Stimulated activated naive B cell treated with anti-CD40 and anti-IgM and Interleukin-4, amounts not matched to agents 10 μg/mL and 1 μg/mL and 100 μg/mL, for 72 hours (primary cell): ENCODE data around the gene ABCB1.
"Not testable (repeated sequence)": the region's sequence is repeated elsewhere in the genome, so short reads cannot be mapped to it uniquely, and the experiment has no call there.

ENCODE experiments used
- ATAC-seq, 2 donors: fragments of 150-1000 bp; cut with Tn5 transposase; replicated peaks; 2 replicates each; pipeline ENCODE4 v1.10.0; 2021; ENCODE audit warnings: moderate library complexity in 1 of 2
- DNase-seq: peaks from one replicate; pipeline ENCODE4 v3.0.0; 2021
- H3K27ac Mint-ChIP-seq: one replicate; pipeline ENCODE4 v1.8.0; 2022; ENCODE audit warnings: mild to moderate bottlenecking, mixed read lengths
- H3K27me3 Mint-ChIP-seq, 2 donors: one replicate each; pipeline ENCODE4 v1.8.0; 2022; ENCODE audit warnings: mixed read lengths in 2 of 2
- H3K36me3 Mint-ChIP-seq, 2 donors: one replicate each; pipeline ENCODE4 v1.8.0; 2022; ENCODE audit warnings: mixed read lengths in 2 of 2, mild to moderate bottlenecking in 1 of 2
- H3K4me1 Mint-ChIP-seq, 2 donors: one replicate each; pipeline ENCODE4 v1.8.0; 2022; ENCODE audit warnings: mixed read lengths in 2 of 2, mild to moderate bottlenecking in 1 of 2
- H3K4me3 Mint-ChIP-seq, 2 donors: one replicate each; pipeline ENCODE4 v1.8.0; 2022; ENCODE audit warnings: mild to moderate bottlenecking in 2 of 2, mixed read lengths in 2 of 2, moderate library complexity in 1 of 2
- H3K9me3 Mint-ChIP-seq, 2 donors: one replicate each; pipeline ENCODE4 v1.8.0; 2022; ENCODE audit warnings: mixed read lengths in 2 of 2, mild to moderate bottlenecking in 1 of 2

ABCB1 gene

GRCh38 chr7:87460444-87460843 lies 140.2 kb downstream of the ABCB1 start:
- not testable (repeated sequence) for H3K4me1 Mint-ChIP-seq, H3K4me3 Mint-ChIP-seq, H3K27ac Mint-ChIP-seq, H3K9me3 Mint-ChIP-seq, ATAC-seq, DNase-seq, H3K27me3 Mint-ChIP-seq
- H3K36me3 Mint-ChIP-seq, result peaks cover 20 to 38% of the 10 kb centered on the region in 2 donors

GRCh38 chr7:87459941-87460340 lies 140.7 kb downstream of the ABCB1 start:
- H3K27me3 Mint-ChIP-seq, result no peaks in the 10 kb centered on the region
- no peak for ATAC-seq
- no peak overlapping the region for H3K27ac Mint-ChIP-seq
- peaks cover 6 to 7% of the 10 kb centered on the region in 2 donors for H3K4me1 Mint-ChIP-seq
- H3K4me3 Mint-ChIP-seq, result no peak overlapping the region
- no peaks in the 10 kb centered on the region for H3K9me3 Mint-ChIP-seq
- peaks cover 20 to 38% of the 10 kb centered on the region in 2 donors for H3K36me3 Mint-ChIP-seq
- no peak for DNase-seq

DNA sequence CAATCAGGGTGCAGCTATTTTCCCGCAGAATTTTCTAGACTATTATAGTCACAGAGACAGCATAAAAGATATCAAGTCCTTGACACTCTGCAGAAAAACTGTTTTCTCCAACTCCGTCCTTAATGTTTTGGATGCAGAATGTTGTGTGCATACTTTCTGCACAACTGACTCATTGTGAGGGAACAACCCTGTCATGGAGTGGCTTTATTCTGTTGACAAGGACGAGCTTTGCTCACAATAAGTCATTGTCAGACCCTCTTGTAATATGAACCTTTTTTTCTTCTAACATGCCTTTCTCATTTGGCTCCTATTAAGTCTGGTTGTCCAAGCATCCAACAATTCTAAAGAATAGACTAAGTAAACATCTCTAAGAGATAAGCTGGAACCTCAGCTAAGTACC lies 142.5 kb downstream of the ABCB1 start:
- H3K36me3 Mint-ChIP-seq, result peaks cover 15 to 31% of the 10 kb centered on the region in 2 donors
- DNase-seq, result no peak
- no peak overlapping the region for H3K27ac Mint-ChIP-seq
- H3K4me3 Mint-ChIP-seq, result no peak overlapping the region
- ATAC-seq, result no peak
- no peaks in the 10 kb centered on the region for H3K4me1 Mint-ChIP-seq
- H3K9me3 Mint-ChIP-seq, result no peaks in the 10 kb centered on the region
- H3K27me3 Mint-ChIP-seq, result no peaks in the 10 kb centered on the region

DNA sequence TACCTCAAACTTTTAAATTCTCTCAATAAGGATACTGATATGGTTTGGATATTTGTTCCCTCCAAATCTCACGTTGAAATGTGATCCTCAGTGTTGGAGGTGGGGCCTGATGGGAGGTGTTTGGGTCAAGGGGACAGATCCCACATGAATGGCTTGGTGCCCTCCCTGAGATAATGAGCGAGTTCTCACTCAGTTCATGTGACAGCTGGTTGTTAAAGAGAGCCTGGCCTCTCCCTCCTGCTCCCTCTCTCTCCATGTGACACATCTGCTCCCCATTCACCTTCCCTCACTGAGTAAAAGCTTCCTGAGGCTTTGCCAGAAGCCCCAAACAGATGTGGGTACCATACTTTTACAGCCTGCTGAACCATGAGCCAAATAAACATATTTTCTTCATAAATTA lies 144.4 kb downstream of the ABCB1 start:
- no peak overlapping the region for H3K4me3 Mint-ChIP-seq
- peaks cover 13 to 31% of the 10 kb centered on the region in 2 donors for H3K36me3 Mint-ChIP-seq
- no peaks in the 10 kb centered on the region for H3K4me1 Mint-ChIP-seq
- no peaks in the 10 kb centered on the region for H3K9me3 Mint-ChIP-seq
- ATAC-seq, result no peak
- H3K27me3 Mint-ChIP-seq, result no peaks in the 10 kb centered on the region
- peak overlapping the region; percentile 27 for H3K27ac Mint-ChIP-seq
- no peak for DNase-seq
